Measurements from ENCODE around the gene PF4V1.

PF4V1 gene

GRCh38 chr4:73821325-73821724 lies 31.8 kb upstream of the PF4V1 start:
- TF ChIP-seq, protein P1, sequence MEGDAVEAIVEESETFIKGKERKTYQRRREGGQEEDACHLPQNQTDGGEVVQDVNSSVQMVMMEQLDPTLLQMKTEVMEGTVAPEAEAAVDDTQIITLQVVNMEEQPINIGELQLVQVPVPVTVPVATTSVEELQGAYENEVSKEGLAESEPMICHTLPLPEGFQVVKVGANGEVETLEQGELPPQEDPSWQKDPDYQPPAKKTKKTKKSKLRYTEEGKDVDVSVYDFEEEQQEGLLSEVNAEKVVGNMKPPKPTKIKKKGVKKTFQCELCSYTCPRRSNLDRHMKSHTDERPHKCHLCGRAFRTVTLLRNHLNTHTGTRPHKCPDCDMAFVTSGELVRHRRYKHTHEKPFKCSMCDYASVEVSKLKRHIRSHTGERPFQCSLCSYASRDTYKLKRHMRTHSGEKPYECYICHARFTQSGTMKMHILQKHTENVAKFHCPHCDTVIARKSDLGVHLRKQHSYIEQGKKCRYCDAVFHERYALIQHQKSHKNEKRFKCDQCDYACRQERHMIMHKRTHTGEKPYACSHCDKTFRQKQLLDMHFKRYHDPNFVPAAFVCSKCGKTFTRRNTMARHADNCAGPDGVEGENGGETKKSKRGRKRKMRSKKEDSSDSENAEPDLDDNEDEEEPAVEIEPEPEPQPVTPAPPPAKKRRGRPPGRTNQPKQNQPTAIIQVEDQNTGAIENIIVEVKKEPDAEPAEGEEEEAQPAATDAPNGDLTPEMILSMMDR (conservative IDR thresholded peaks at IDR 0.05): no peak
- no peak for TF ChIP-seq ZFX (IDR thresholded peaks at IDR 0.05)
- no peak overlapping the region for H3K27ac ChIP-seq

- no peak overlapping the region for H3K27ac ChIP-seq
- TF ChIP-seq, protein P1 (conservative IDR thresholded peaks at IDR 0.05): no peak
- TF ChIP-seq ZFX (IDR thresholded peaks at IDR 0.05): no peak
Measured at GRCh38 chr4:73822389-73822788, 30.7 kb upstream of the PF4V1 start.

DNA sequence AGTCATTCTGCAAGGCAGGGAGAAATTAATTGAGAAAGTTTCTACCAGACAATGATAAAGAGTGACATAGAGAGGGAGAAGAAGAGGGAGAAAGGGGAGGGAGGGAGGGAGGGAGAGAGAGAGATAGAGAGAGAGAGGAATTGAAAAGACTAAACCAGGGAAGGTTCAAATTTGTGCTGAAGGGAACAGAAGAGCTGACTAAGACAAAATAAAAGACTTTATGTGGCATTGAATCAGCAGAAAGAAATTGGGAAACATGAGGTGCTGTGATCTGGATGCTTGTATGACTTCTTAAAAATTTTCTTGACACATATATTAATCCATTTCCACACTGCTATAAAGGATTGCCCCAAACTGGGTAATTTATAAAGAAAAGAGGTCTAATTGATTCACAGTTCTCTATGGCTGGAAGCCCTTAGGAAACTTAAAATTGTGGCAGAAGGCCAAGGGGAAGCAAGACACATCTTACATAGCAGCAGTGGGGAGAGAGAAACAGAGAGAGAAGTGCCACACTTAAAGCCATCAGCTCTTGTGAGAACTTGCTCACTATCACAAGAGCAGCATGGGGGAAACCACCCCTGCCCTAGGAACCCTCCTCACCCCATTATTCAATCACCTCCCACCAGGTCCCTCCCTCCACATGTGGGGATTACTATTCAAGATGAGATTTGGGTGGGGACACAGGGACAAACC lies 30.1 kb upstream of the PF4V1 start:
- H3K27ac ChIP-seq: no peak overlapping the region
- no peak for TF ChIP-seq ZFX (IDR thresholded peaks at IDR 0.05)
- TF ChIP-seq, protein P1 (conservative IDR thresholded peaks at IDR 0.05): no peak

DNA sequence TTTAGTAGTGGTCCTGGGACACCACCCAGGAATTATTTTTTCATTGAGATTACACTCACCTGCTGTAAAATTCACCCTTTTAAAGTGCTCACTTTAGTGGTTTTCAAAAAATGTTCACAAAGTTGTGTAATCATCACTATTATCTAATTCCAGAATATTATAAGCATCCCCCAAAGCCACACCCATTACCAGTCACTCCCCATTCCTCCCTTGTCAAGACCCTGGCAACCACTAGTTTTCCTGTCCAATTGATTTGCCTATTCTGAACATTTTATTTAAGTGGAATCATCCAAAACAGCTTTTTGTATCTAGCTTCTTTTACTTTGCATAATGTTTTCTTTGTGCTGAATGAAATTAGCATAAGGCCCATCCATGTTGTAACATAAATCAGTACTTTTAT lies 29.3 kb upstream of the PF4V1 start:
- no peak overlapping the region for H3K27ac ChIP-seq
- TF ChIP-seq, protein P1 (conservative IDR thresholded peaks at IDR 0.05): no peak
- no peak for TF ChIP-seq ZFX (IDR thresholded peaks at IDR 0.05)

GRCh38 chr4:73828956-73829355 lies 24.1 kb upstream of the PF4V1 start:
- TF ChIP-seq, protein P1 (conservative IDR thresholded peaks at IDR 0.05): no peak
- TF ChIP-seq ZFX (IDR thresholded peaks at IDR 0.05): no peak
- no peak overlapping the region for H3K27ac ChIP-seq

DNA sequence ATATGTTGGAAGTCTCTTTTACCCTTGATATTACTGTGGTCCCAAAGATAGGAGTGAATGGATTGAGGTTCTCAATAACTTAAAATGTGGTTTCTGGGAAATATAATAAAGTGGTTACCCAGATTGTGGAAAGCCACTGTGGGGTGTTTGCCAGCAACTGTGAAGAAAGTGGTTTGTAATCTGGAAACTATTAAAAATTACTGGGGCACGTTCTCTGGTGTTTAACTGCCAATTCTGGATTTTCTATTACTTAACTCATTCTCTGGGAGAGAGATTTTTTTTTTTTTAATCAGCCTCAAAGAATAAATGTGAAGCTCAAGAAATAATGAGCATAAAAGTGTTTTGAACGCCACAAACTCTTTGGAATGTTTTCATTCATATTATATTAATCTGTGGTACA lies 21.5 kb upstream of the PF4V1 start:
- TF ChIP-seq, protein P1 (conservative IDR thresholded peaks at IDR 0.05): no peak
- no peak for TF ChIP-seq ZFX (IDR thresholded peaks at IDR 0.05)
- no peak overlapping the region for H3K27ac ChIP-seq

DNA sequence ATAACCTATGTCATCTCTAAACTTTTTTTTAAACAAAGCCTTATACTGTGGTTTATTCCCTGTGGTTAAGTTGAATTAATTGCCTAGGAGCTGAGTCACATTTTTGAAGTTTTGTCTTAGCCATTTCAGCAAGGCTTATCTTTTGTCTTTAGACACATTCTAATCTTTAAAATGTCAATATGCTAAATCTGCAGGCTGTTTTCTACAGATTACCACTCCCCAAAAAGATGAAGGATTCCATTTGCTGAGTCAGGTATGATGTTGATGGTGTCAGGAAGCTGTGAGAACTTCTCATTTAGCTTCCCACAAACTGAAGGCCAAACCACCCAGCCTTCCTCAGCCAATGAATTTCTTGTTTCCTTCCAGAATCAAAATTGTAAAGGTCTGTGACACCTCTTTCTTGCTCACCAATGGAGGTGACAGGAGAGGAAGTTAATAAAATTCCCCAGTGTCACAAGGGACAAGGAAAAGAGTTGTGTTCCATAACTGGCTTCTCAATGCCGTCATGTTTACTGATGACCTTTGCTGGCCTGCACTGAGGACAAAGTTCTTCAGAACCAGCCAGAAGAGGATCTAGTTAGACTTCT lies 20.4 kb upstream of the PF4V1 start:
- no peak overlapping the region for H3K27ac ChIP-seq
- TF ChIP-seq ZFX (IDR thresholded peaks at IDR 0.05): no peak
- TF ChIP-seq, protein P1 (conservative IDR thresholded peaks at IDR 0.05): no peak

Measured in C4-2B (cell line).